NCI-H82 treated with DMSO at 0.1 percent for 48 hours (cell line): ENCODE measurements around the gene NGLY1.

Experiments used
- DNase-seq: peaks from one replicate; lab custom pipeline; 2025; ENCODE audit not compliant: unreplicated experiment; lab: John Stamatoyannopoulos, UW

NGLY1 gene

GRCh38 chr3:25785826-25786225 is 2.6 kb upstream of the NGLY1 start:
- no peak for DNase-seq

GRCh38 chr3:25784971-25785370 is 1.7 kb upstream of the NGLY1 start:
- no peak for DNase-seq

GRCh38 chr3:25783661-25784512 is 644 bp upstream of the NGLY1 start:
- DNase-seq, result no peak

GRCh38 chr3:25782636-25782937 is 656 bp downstream of the NGLY1 start:
- DNase-seq, result no peak

GRCh38 chr3:25781758-25782594 is 1.3 kb downstream of the NGLY1 start:
- DNase-seq, result no peak

- DNase-seq, result no peak
These were observed 2.0 kb downstream of the NGLY1 start for GRCh38 chr3:25781145-25781757.

- DNase-seq, result no peak
These were observed 2.6 kb downstream of the NGLY1 start for GRCh38 chr3:25780618-25781017.

- DNase-seq, result no peak
These were observed 7.3 kb downstream of the NGLY1 start for GRCh38 chr3:25775936-25776335.

GRCh38 chr3:25768851-25769250 is 14.4 kb downstream of the NGLY1 start:
- DNase-seq, result no peak

- DNase-seq, result no peak
These were observed 31.5 kb downstream of the NGLY1 start for GRCh38 chr3:25751725-25752124.

- no peak for DNase-seq
These were observed 32.2 kb downstream of the NGLY1 start for GRCh38 chr3:25751048-25751447.

GRCh38 chr3:25749031-25749581 is 34.1 kb downstream of the NGLY1 start:
- no peak for DNase-seq

- no peak for DNase-seq
These were observed 35.1 kb downstream of the NGLY1 start for GRCh38 chr3:25748189-25748588.

- DNase-seq, result no peak
These were observed 36.2 kb downstream of the NGLY1 start for GRCh38 chr3:25747033-25747432.

GRCh38 chr3:25744470-25744869 is 38.8 kb downstream of the NGLY1 start:
- DNase-seq, result no peak

GRCh38 chr3:25728101-25728500 is 55.1 kb downstream of the NGLY1 start:
- DNase-seq, result no peak

- DNase-seq, result no peak
These were observed 55.9 kb downstream of the NGLY1 start for GRCh38 chr3:25727316-25727715.

GRCh38 chr3:25725810-25726209 is 57.4 kb downstream of the NGLY1 start:
- DNase-seq, result no peak

GRCh38 chr3:25724948-25725645 is 58.1 kb downstream of the NGLY1 start:
- DNase-seq, result no peak

- DNase-seq, result no peak
These were observed 59.4 kb downstream of the NGLY1 start for GRCh38 chr3:25723802-25724201.

- no peak for DNase-seq
These were observed 63.9 kb downstream of the NGLY1 start for GRCh38 chr3:25719321-25719720.
